ENCODE measurements around the gene PCMTD2.
"Not testable (repeated sequence)": the region's sequence is repeated elsewhere in the genome, so short reads cannot be mapped to it uniquely, and the experiment has no call there.

The PCMTD2 gene

DNA sequence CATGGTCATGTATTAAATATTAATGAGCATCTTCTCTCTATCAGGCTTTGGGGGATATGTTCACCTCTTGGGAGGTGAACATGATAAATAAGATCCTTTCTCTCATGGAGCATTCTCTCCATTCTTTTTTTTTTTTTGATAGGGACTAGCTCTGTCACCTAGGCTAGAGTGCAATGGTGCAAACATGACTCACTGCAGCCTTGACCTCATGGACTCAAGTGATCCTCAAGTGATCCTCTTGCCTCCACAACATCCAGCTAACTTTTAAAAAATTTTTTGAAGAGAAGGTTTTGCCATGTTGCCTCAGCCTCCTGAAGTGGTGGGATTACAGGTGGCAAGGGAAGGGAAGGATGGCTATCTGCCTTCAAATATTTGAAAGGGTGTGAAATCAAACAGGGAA, 59.8 kb downstream of the PCMTD2 start:
- not testable (repeated sequence) for DNase-seq

- DNase-seq: not testable (repeated sequence)
These were observed 60.3 kb downstream of the PCMTD2 start for GRCh38 chr20:64315884-64316283.

DNA sequence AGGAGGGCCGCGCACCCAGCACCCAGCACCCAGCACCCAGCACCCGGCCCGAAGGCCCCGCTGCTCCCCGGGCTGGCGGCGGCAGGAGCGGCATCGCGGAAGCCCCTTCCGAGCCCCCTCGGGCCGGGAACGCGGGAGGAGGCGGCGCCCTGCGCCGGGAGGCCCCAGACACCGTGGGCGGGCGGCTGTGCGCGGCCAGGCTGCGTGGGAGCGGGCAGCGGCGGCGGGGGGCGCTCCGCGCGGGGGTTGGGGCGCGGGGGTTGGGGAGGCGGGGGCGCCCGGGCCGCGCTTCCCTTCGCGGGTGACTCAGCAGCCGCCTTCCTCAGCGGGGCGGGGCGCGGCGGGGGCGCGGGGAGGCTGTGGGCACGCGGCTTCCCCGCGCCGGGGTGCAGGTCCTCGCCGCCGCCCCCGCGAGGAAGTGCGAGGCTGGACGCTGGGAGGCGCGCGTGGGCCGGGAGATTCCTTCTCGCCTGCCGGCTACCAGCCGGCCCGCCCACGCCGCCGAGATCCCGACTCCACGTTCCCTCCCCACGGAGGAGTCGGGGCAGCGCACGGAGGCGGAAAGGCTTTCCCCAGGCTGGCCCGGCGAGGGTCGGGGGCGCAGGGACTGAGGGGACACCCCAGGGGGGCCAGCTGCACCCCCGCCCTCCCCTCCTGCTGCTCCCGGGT, 61.0 kb downstream of the PCMTD2 start:
- not testable (repeated sequence) for DNase-seq

- DNase-seq: not testable (repeated sequence)
These were observed 61.8 kb downstream of the PCMTD2 start for GRCh38 chr20:64317331-64317730.

DNA sequence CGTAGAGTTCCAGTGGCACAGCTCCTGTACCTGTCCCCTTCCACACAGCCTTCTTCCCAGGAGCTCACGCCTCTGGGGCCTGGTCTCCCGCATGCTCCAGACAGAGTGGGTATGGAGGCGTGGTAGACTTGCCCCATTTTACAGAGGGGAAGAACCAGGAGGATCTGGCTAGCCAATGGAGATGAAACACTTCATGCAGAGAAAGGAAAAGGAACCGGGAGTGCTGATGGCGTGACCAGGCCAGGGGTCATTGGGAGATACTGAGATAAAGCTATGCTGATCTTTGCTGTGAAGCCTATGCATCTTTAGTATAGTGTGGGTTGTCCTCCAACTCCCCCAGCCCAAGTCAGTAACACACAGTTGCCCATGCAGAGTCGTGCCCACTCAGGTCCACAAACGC, 62.5 kb downstream of the PCMTD2 start:
- not testable (repeated sequence) for DNase-seq

DNA sequence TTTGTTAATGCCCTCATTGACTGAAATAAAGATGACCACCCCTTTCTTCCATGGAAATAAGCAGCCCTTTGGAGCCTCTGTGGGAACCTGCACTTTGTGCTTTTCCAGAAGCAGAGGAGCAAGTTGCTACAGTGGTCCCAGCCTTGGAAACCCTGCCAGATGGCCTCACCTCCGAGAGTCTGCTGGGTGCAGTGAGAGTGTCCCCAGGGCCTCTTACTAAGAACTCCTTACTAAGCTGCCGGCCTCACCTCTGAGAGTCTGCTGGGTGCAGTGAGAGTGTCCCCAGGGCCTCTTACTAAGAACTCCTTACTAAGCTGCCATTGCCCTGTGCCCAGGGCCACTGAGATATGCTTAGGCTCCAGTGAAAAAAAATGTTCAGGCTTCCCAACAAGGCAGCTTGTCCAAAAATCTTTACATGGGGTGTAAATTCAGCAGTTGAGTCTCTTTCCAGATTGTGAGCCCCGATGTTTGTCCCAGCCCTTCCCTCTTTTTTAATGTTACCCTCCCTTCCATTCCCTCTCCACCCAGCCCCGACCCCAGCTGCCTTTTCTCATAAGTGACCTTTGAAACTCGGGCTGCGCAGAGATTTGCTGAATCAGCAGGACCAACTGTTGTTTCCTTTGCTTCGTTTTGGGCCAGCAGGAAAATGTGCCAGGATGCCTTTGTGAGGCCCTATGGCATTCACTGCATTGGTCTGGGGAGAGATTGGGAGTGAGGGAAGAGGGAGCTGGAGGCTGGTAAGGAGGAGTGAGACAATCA, 66.7 kb downstream of the PCMTD2 start:
- not testable (repeated sequence) for DNase-seq

All from NCI-H2227 treated with DMSO at 0.1 percent for 48 hours (cell line).